ENCODE measurements around the gene LRRTM3. TPM values are rescaled to one million over a fixed set of nuclear protein-coding genes. Genes with fewer than 3 reads are reported as not detected.

The LRRTM3 gene
- total RNA-seq, 2 experiments from 2014 or later: not detected

GRCh38 chr10:67144530-67144929 lies 218.7 kb downstream of the LRRTM3 start:
- no peaks in the 10 kb centered on the region for H3K4me1 ChIP-seq (ENCODE audit: insufficient read depth, low read length)
- H3K9me3 ChIP-seq (ENCODE audit: control insufficient read depth in 1 of 2, insufficient read depth in 1 of 2, low read length in 2 of 2): no peaks in the 10 kb centered on the region
- TF ChIP-seq, protein P1, sequence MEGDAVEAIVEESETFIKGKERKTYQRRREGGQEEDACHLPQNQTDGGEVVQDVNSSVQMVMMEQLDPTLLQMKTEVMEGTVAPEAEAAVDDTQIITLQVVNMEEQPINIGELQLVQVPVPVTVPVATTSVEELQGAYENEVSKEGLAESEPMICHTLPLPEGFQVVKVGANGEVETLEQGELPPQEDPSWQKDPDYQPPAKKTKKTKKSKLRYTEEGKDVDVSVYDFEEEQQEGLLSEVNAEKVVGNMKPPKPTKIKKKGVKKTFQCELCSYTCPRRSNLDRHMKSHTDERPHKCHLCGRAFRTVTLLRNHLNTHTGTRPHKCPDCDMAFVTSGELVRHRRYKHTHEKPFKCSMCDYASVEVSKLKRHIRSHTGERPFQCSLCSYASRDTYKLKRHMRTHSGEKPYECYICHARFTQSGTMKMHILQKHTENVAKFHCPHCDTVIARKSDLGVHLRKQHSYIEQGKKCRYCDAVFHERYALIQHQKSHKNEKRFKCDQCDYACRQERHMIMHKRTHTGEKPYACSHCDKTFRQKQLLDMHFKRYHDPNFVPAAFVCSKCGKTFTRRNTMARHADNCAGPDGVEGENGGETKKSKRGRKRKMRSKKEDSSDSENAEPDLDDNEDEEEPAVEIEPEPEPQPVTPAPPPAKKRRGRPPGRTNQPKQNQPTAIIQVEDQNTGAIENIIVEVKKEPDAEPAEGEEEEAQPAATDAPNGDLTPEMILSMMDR (IDR thresholded peaks at IDR 0.05): no peak
- CTCF ChIA-PET: no interaction called here
- no peaks in the 10 kb centered on the region for H3K9me3 Mint-ChIP-seq
- POLR2A ChIA-PET: no interaction called here
- H3K36me3 ChIP-seq (ENCODE audit: insufficient read depth, low read length): no peaks in the 10 kb centered on the region
- H3K4me1 Mint-ChIP-seq (ENCODE audit: low read depth): no peaks in the 10 kb centered on the region
- H3K27me3 Mint-ChIP-seq: no peaks in the 10 kb centered on the region
- no peak for DNase-seq
- no peak overlapping the region for H3K4me3 ChIP-seq (ENCODE audit: low read length)
- H3K4me3 Mint-ChIP-seq: no peak overlapping the region
- no peak overlapping the region for H3K27ac Mint-ChIP-seq
- intact Hi-C loops (cut with DNase I, micrococcal nuclease): no loop called here
- no peaks in the 10 kb centered on the region for H3K36me3 Mint-ChIP-seq (ENCODE audit: low read depth)
- no peak for ATAC-seq (ENCODE audit: poor library complexity)
- no peak overlapping the region for H3K27ac ChIP-seq (ENCODE audit: low read depth in 1 of 2, low read length in 2 of 2)
- H3K27me3 ChIP-seq (ENCODE audit: control insufficient read depth in 1 of 2, insufficient read depth in 2 of 2, low read length in 2 of 2): no peaks in the 10 kb centered on the region

Measured in CD4-positive, alpha-beta T cell (primary cell).